H9 (cell line): ENCODE data around the gene SCAMP3. TPM values are rescaled to one million over a fixed set of nuclear protein-coding genes. Genes with fewer than 3 reads are reported as not detected.

Source experiments
- DNase-seq: peaks from one replicate; pipeline ENCODE4 v3.0.0-alpha.2; 2017
- H2AFZ ChIP-seq: one replicate; pipeline ENCODE4 v1.6.1; 2013; ENCODE audit warnings: mild to moderate bottlenecking, low read length, control low read depth, moderate library complexity
- H2AK5ac ChIP-seq: 2 replicates; pipeline ENCODE4 v1.6.1; 2013; ENCODE audit warnings: low read length, control low read depth, mixed read lengths; ENCODE audit not compliant: insufficient read length
- H2BK120ac ChIP-seq: one replicate; pipeline ENCODE4 v1.6.1; 2013; ENCODE audit warnings: low read depth, mild to moderate bottlenecking, low read length, control low read depth, inconsistent platforms; ENCODE audit not compliant: poor library complexity, severe bottlenecking
- H2BK12ac ChIP-seq: 2 replicates; pipeline ENCODE4 v1.6.1; 2013; ENCODE audit warnings: low read length, control low read depth, mixed read lengths, low read depth; ENCODE audit not compliant: insufficient read length
- H2BK15ac ChIP-seq: 2 replicates; pipeline ENCODE4 v1.6.1; 2013; ENCODE audit warnings: low read depth, low read length, control low read depth
- H2BK20ac ChIP-seq: one replicate; pipeline ENCODE4 v1.6.1; 2013; ENCODE audit warnings: low read depth, mild to moderate bottlenecking, low read length, control low read depth, inconsistent platforms; ENCODE audit not compliant: poor library complexity, severe bottlenecking
- H2BK5ac ChIP-seq: 2 replicates; pipeline ENCODE4 v1.6.1; 2013; ENCODE audit warnings: low read length, control low read depth, mixed read lengths; ENCODE audit not compliant: insufficient read length
- H3K14ac ChIP-seq: 2 replicates; pipeline ENCODE4 v1.6.1; 2013; ENCODE audit warnings: low read length, control low read depth; ENCODE audit not compliant: insufficient read depth
- H3K18ac ChIP-seq: 2 replicates; pipeline ENCODE4 v1.6.1; 2013; ENCODE audit warnings: low read depth, mild to moderate bottlenecking, mixed read lengths, low read length, control low read depth; ENCODE audit not compliant: insufficient read length
- H3K23ac ChIP-seq: 2 replicates; pipeline ENCODE4 v1.6.1; 2013; ENCODE audit warnings: low read length, control low read depth, mixed read lengths, low read depth; ENCODE audit not compliant: insufficient read length
- H3K23me2 ChIP-seq: 2 replicates; pipeline ENCODE4 v1.6.1; 2013; ENCODE audit warnings: low read depth, mild to moderate bottlenecking, mixed read lengths, low read length, control low read depth; ENCODE audit not compliant: insufficient read length, poor library complexity, severe bottlenecking
- H3K27ac ChIP-seq: 2 replicates; pipeline ENCODE4 v1.5.1; 2013; ENCODE audit warnings: low read length, control low read depth, mixed read lengths, low read depth; ENCODE audit not compliant: insufficient read length
- H3K27me3 ChIP-seq: 2 replicates; pipeline ENCODE4 v1.6.1; 2013; ENCODE audit warnings: low read length, control low read depth, inconsistent platforms; ENCODE audit not compliant: insufficient read depth
- H3K4ac ChIP-seq: 2 replicates; pipeline ENCODE4 v1.6.1; 2013; ENCODE audit warnings: low read depth, mild to moderate bottlenecking, control low read depth, inconsistent platforms, low read length, moderate library complexity
- H3K4me1 ChIP-seq: 2 replicates; pipeline ENCODE4 v1.6.1; 2013; ENCODE audit warnings: low read length, control low read depth, inconsistent platforms; ENCODE audit not compliant: insufficient read depth
- H3K4me2 ChIP-seq: 2 replicates; pipeline ENCODE4 v1.6.1; 2013; ENCODE audit warnings: low read length, control low read depth, mixed read lengths; ENCODE audit not compliant: insufficient read length, insufficient read depth
- H3K56ac ChIP-seq: 2 replicates; pipeline ENCODE4 v1.6.1; 2013; ENCODE audit warnings: low read depth, mild to moderate bottlenecking, mixed read lengths, low read length, control low read depth; ENCODE audit not compliant: insufficient read length
- H3K79me1 ChIP-seq: 2 replicates; pipeline ENCODE4 v1.6.1; 2013; ENCODE audit warnings: low read depth, mild to moderate bottlenecking, moderate library complexity, low read length, control low read depth, inconsistent platforms; ENCODE audit not compliant: insufficient read depth, poor library complexity, severe bottlenecking
- H3K79me2 ChIP-seq: 2 replicates; pipeline ENCODE4 v1.6.1; 2013; ENCODE audit warnings: low read length, control low read depth, inconsistent platforms; ENCODE audit not compliant: insufficient read depth
- H3K9ac ChIP-seq: 2 replicates; pipeline ENCODE4 v1.6.1; 2013; ENCODE audit warnings: low read length, control low read depth, mixed read lengths; ENCODE audit not compliant: insufficient read length; ENCODE audit errors: extremely low read depth
- H3K9me3 ChIP-seq: one replicate; pipeline ENCODE4 v1.6.1; 2013; ENCODE audit warnings: low read depth, low read length, inconsistent platforms; ENCODE audit not compliant: control insufficient read depth
- H3T11ph ChIP-seq: one replicate; pipeline ENCODE4 v1.6.1; 2013; ENCODE audit warnings: mild to moderate bottlenecking, low read length, control low read depth, inconsistent platforms
- H4K20me1 ChIP-seq: one replicate; pipeline ENCODE4 v1.6.1; 2013; ENCODE audit not compliant: control insufficient read depth, insufficient read length, insufficient read depth
- H4K5ac ChIP-seq: 2 replicates; pipeline ENCODE4 v1.6.1; 2013; ENCODE audit warnings: low read depth, mild to moderate bottlenecking, mixed read lengths, low read length, control low read depth; ENCODE audit not compliant: insufficient read length
- H4K8ac ChIP-seq: replicated peaks from 2 replicates; pipeline ENCODE4 v1.6.1; 2013; ENCODE audit warnings: low read length, control low read depth, mixed read lengths, low read depth; ENCODE audit not compliant: insufficient read length
- H4K91ac ChIP-seq: 2 replicates; pipeline ENCODE4 v1.6.1; 2013; ENCODE audit warnings: low read depth, mild to moderate bottlenecking, moderate library complexity, mixed read lengths, low read length, control low read depth; ENCODE audit not compliant: insufficient read length
- H3K27ac Mint-ChIP-seq, 3 experiments: 2 replicates in 2 of 3; 3 replicates in 1 of 3; pipeline ENCODE4 v1.8.0; 2020 to 2021; ENCODE audit warnings: mixed read lengths in 3 of 3, mild to moderate bottlenecking in 1 of 3, moderate library complexity in 1 of 3
- H3K27me3 Mint-ChIP-seq: 2 replicates; pipeline ENCODE4 v1.8.0; 2021; ENCODE audit warnings: low read depth, mild to moderate bottlenecking, moderate library complexity, mixed read lengths
- H3K36me3 Mint-ChIP-seq, 3 experiments: 2 replicates in 2 of 3; 3 replicates in 1 of 3; pipeline ENCODE4 v1.8.0; 2020 to 2021; ENCODE audit warnings: low read depth in 3 of 3, mixed read lengths in 3 of 3; ENCODE audit not compliant: insufficient read depth in 1 of 3
- H3K4me1 Mint-ChIP-seq, 2 experiments: 2 replicates each; pipeline ENCODE4 v1.8.0; 2020; ENCODE audit warnings: mixed read lengths in 2 of 2
- H3K4me3 Mint-ChIP-seq, 2 experiments: 2 replicates in 1 of 2; 3 replicates in 1 of 2; pipeline ENCODE4 v1.8.0; 2020 to 2021; ENCODE audit warnings: mild to moderate bottlenecking in 2 of 2, mixed read lengths in 2 of 2, moderate library complexity in 1 of 2
- H3K9me3 Mint-ChIP-seq, 2 experiments: 2 replicates in 1 of 2; 3 replicates in 1 of 2; pipeline ENCODE4 v1.8.0; 2020; ENCODE audit warnings: mild to moderate bottlenecking in 2 of 2, mixed read lengths in 2 of 2, moderate library complexity in 1 of 2
- CTCF ChIP-seq: fragments of 200-600 bp; sonication (generic); conservative IDR thresholded peaks from 3 replicates; pipeline ENCODE4 v1.8.0; 2021; ENCODE audit warnings: antibody characterized with exemption, mild to moderate bottlenecking
- WGBS: extraction: QIAGEN DNeasy Blood & Tissue Kit; methylation state at CpG from one replicate; pipeline ENCODE4 v1.1.7; 2013; ENCODE audit warnings: missing lambda C conversion rate, low lambda C conversion rate, mixed read lengths; ENCODE audit not compliant: insufficient read length; ENCODE audit errors: extremely low coverage; 5-methylcytosine and 5-hydroxymethylcytosine counted together
- total RNA-seq: library from RNA; stranded (reverse); gene quantifications from 2 replicates; pipeline ENCODE4 v1.2.1, GENCODE V29; 2021

Gene SCAMP3
- total RNA-seq, 1 experiment from 2014 or later, result 52.5 TPM

GRCh38 chr1:155208541-155209311 lies 53.4 kb downstream of the SCAMP3 start, which contains the start of gene MTX1:
TSS of gene MTX1 (plus strand) at chr1:155208695. CDS start at chr1:155208805, 110 bp downstream.
- H4K91ac ChIP-seq, result no peak within 1 kb of the TSS
- H3K4ac ChIP-seq, result peak within 1 kb of the TSS; percentile 78; the same call in 1 of the 2 replicates
- no peaks in the 10 kb centered on the region for H3K9me3 Mint-ChIP-seq
- peak within 1 kb of the TSS; percentile 97 to 99 (median 97) for H3K27ac Mint-ChIP-seq
- H3K36me3 Mint-ChIP-seq, result peaks cover 3 to 24% (median 24%) of the 10 kb centered on the region in 3 experiments; a peak in 5 of 7 replicates
- H2BK5ac ChIP-seq, result no peak within 1 kb of the TSS
- H3K56ac ChIP-seq, result no peak within 1 kb of the TSS
- H2AK5ac ChIP-seq, result no peak within 1 kb of the TSS
- H2BK20ac ChIP-seq, result no peak within 1 kb of the TSS
- peak within 1 kb of the TSS; percentile 23 for H4K8ac ChIP-seq
- H3K27me3 Mint-ChIP-seq, result peaks cover 12% of the 10 kb centered on the region
- H3T11ph ChIP-seq, result no peak within 1 kb of the TSS
- H3K9me3 ChIP-seq, result no peaks in the 10 kb centered on the region
- H3K9ac ChIP-seq, result peak within 1 kb of the TSS; percentile 77
- peaks cover 6% of the 10 kb centered on the region for H3K23me2 ChIP-seq
- peak; percentile 95 for DNase-seq
- no peak within 1 kb of the TSS; the same call in 1 of the 2 replicates for H2BK15ac ChIP-seq
- H2BK120ac ChIP-seq, result peak within 1 kb of the TSS; percentile 74
- no peaks in the 10 kb centered on the region for H3K79me2 ChIP-seq
- H3K4me2 ChIP-seq, result peak within 1 kb of the TSS; percentile 89
- peaks cover 2% of the 10 kb centered on the region; the same call in 1 of the 2 replicates for H3K4me1 ChIP-seq
- no CpG with 5 or more reads among the region's 64 CpGs for WGBS
- H2BK12ac ChIP-seq, result peak within 1 kb of the TSS; percentile 82
- no peak for TF ChIP-seq CTCF
- H4K5ac ChIP-seq, result peak within 1 kb of the TSS; percentile 22
- H3K27ac ChIP-seq, result no peak within 1 kb of the TSS
- H3K14ac ChIP-seq, result peak within 1 kb of the TSS; percentile 97
- no peak within 1 kb of the TSS for H2AFZ ChIP-seq
- H3K27me3 ChIP-seq, result no peaks in the 10 kb centered on the region
- H4K20me1 ChIP-seq, result no peaks in the 10 kb centered on the region
- H3K23ac ChIP-seq, result no peak within 1 kb of the TSS
- H3K4me3 Mint-ChIP-seq, result peak within 1 kb of the TSS; percentile 89 to 92
- H3K4me1 Mint-ChIP-seq, result peaks cover 30 to 31% of the 10 kb centered on the region in 2 experiments
- peak within 1 kb of the TSS; percentile 99 for H3K18ac ChIP-seq
- no peaks in the 10 kb centered on the region for H3K79me1 ChIP-seq
